Ascending aorta (tissue), 2 donors: ENCODE data around the gene DRC1. TPM values are rescaled to one million over a fixed set of nuclear protein-coding genes. Genes with fewer than 3 reads are reported as not detected.

ENCODE experiments used
- DNase-seq, 2 donors: peaks; one replicate each; pipeline ENCODE4 v3.0.0-alpha.2; 2019; ENCODE audit warnings: low spot score in 2 of 2
- H3K27ac ChIP-seq, 2 donors: fragments of 200-600 bp; sonication (generic); one replicate each; pipeline ENCODE4 v1.5.1; 2016 to 2017; ENCODE audit warnings: mild to moderate bottlenecking in 1 of 2
- H3K27me3 ChIP-seq: fragments of 200-600 bp; sonication (generic); one replicate; pipeline ENCODE4 v1.5.1; 2017
- H3K36me3 ChIP-seq, 2 donors: fragments of 200-600 bp; sonication (generic); one replicate each; pipeline ENCODE4 v1.5.1; 2016
- H3K4me1 ChIP-seq, 2 donors: fragments of 200-600 bp; sonication (generic); one replicate each; pipeline ENCODE4 v1.5.1; 2016 to 2017; ENCODE audit warnings: mild to moderate bottlenecking in 1 of 2
- H3K4me3 ChIP-seq, 2 donors: fragments of 200-600 bp; sonication (generic); one replicate each; pipeline ENCODE4 v1.5.1; 2016 to 2017; ENCODE audit warnings: mild to moderate bottlenecking in 1 of 2
- H3K9me3 ChIP-seq, 2 donors: fragments of 200-600 bp; sonication (generic); one replicate each; pipeline ENCODE4 v1.5.1; 2016
- intact Hi-C: fragments of 100-400 bp; cut with DNase I; formaldehyde crosslinking; loops from one replicate; pipeline ENCODE4 v1.15.1; 2023
- total RNA-seq: library from RNA; depleted of rRNA; stranded (reverse); fragments of >200 nt; gene quantifications from one replicate; pipeline ENCODE4 v1.1.0, GENCODE V29; 2016
- TF ChIP-seq, protein P1 (sequence below), 3 experiments: fragments of 200-600 bp in 2 of 3; fragments of 450-650 bp in 1 of 3; sonication (generic) in 2 of 3; IDR thresholded peaks; one replicate each; pipeline ENCODE4 v1.5.1; 2016 to 2019; ENCODE audit warnings: antibody characterized with exemption in 3 of 3, mild to moderate bottlenecking in 1 of 3, moderate library complexity in 1 of 3

Gene DRC1
- total RNA-seq, 1 donor from 2014 or later = not detected

DNA sequence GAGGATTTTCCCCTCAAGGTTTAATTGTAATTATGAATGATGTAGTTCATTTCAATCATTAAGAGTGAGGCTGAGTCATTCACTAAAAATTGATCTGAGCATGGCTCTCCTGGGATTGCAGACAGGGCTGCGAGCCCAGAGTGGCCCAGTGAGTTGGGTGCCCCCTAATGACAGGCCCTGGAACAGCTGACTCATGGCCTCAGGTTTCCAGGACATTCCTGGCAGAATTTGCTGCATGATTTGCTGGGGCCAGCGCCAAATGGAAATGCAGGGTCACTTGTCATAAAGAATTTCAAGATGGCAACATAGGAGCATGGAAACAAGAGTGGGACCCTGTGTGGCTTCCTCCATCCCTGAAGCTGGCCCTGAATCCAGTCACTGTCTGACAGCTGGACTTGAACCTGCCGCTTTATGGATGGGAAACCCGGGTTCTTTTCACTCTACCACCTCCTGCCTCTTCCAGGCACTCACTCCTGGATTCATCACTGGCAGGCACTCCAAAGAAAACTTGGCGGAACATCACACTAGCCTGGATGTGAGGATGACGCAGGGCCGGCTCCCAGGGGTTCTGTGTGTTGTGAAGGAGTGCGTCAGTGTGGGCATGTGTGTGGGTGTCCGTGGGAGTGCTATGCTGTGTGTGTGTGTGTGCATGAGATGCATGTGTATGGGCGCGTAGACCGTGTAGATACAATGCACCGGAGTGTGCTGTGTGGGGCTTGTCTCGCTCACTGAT, 61.0 kb downstream of the DRC1 start:
- no peaks in the 10 kb centered on the region for H3K36me3 ChIP-seq
- peak in 1 of 2 donors; percentile 56 for DNase-seq
- H3K9me3 ChIP-seq = no peaks in the 10 kb centered on the region
- intact Hi-C loops = no loop called here
- no peak overlapping the region for H3K27ac ChIP-seq
- TF ChIP-seq, protein P1, sequence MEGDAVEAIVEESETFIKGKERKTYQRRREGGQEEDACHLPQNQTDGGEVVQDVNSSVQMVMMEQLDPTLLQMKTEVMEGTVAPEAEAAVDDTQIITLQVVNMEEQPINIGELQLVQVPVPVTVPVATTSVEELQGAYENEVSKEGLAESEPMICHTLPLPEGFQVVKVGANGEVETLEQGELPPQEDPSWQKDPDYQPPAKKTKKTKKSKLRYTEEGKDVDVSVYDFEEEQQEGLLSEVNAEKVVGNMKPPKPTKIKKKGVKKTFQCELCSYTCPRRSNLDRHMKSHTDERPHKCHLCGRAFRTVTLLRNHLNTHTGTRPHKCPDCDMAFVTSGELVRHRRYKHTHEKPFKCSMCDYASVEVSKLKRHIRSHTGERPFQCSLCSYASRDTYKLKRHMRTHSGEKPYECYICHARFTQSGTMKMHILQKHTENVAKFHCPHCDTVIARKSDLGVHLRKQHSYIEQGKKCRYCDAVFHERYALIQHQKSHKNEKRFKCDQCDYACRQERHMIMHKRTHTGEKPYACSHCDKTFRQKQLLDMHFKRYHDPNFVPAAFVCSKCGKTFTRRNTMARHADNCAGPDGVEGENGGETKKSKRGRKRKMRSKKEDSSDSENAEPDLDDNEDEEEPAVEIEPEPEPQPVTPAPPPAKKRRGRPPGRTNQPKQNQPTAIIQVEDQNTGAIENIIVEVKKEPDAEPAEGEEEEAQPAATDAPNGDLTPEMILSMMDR (IDR thresholded peaks at IDR 0.05) = peak in 2 of 3 experiments; percentile 10 to 24
- no peaks in the 10 kb centered on the region for H3K4me1 ChIP-seq
- H3K4me3 ChIP-seq = no peak overlapping the region
- H3K27me3 ChIP-seq = no peaks in the 10 kb centered on the region

DNA sequence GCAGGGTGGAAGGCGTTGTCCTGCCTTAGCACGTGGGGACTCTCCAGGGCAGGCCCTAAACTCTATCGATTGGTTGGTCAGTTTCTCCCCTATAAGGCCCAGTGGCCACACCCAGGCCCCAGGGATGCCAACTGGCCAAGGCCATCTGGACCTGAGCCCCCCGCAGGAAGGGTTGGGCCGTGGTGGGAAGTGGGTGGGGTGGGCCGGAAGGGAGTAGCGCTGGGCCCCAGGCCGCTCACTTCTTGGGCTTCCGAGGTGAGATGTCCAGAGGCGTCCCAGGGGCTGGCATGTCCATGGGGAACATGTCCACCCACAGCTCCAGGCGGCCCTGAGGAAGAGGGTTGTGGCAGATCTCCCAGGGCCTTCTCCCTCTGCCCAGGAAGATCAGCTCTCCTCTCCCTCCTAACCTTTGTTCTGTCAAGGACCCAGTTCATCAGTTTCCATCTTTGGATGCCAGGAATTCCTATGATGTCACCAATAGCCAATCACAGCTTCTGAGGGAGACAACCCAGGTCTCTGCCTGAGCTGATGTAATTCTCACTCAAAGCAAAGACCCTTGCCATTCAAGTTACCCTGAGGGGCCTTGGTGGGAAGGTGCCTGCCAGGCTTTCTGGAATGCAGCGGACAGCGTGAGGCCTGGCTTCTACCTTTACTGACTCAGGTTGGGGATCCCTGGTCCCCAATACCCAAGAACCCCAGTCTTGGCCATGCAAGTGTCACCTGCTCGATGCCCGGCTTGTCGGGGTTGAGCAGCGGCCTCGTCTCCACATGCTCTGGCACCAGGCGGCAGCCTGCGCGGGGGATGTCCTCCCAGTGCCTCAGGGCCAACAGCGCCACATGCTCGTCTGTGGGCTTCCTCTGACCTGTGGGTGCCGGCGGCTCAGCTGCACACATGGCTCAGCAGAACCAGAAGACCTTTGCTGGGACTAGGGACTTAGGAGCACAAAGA, 61.8 kb downstream of the DRC1 start:
- Histone ChIP-seq H3K9me3 (no peaks in the 10 kb centered on the region), H3K4me3 (no peak overlapping the region), H3K27ac (no peak overlapping the region), H3K4me1 (no peaks in the 10 kb centered on the region), H3K27me3 (no peaks in the 10 kb centered on the region), H3K36me3 (no peaks in the 10 kb centered on the region)
- no peak for DNase-seq
- intact Hi-C loops = no loop called here
- TF ChIP-seq, protein P1 (IDR thresholded peaks at IDR 0.05) = no peak

DNA sequence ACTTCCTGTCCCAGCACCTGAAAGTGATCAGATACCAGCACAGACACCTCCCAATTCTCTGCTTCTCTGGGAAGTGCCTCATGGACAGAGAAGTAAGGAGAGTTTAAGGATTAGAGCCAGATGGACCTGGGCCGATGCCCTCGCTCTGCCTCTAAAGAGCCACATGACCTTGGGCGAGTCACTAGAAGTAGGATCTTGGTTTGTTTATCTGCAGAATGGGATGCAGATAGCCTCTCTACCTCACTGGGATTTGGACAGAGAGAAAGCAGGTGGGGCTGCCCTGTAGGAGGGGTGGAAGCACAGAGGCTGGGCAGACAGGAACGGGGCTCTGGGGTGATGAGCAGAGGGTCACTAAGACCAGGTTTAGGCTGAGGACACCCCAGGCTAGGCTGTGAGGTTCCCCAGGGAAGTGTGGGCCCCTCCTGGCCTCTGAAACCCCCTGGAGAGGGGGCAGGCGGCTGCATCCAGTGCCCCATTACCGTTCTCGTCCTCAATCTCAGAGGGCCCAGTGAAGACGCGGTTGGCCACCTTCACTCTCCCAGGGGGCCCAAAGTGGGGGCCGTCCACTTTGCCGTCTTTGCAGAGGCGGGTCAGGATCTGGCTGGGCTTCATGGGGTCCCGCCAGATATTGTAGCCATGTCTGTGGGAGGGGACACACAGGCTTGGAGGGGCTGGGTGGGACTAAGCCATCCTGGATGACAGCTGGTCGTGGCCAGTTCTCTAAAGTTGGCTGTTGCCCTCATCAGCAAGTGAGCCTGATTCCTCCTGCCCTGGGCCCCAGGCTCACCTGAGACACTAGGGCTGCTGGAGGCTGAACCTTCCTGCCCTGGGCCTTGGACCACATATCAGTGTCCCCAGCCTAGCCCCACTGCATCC, 62.9 kb downstream of the DRC1 start:
- H3K27me3 ChIP-seq = no peaks in the 10 kb centered on the region
- H3K4me1 ChIP-seq = no peaks in the 10 kb centered on the region
- H3K9me3 ChIP-seq = peaks cover 3% of the 10 kb centered on the region in 2 donors
- no peak for DNase-seq
- TF ChIP-seq, protein P1 (IDR thresholded peaks at IDR 0.05) = no peak
- intact Hi-C loops = no loop called here
- no peaks in the 10 kb centered on the region for H3K36me3 ChIP-seq
- H3K4me3 ChIP-seq = no peak overlapping the region
- H3K27ac ChIP-seq = no peak overlapping the region

DNA sequence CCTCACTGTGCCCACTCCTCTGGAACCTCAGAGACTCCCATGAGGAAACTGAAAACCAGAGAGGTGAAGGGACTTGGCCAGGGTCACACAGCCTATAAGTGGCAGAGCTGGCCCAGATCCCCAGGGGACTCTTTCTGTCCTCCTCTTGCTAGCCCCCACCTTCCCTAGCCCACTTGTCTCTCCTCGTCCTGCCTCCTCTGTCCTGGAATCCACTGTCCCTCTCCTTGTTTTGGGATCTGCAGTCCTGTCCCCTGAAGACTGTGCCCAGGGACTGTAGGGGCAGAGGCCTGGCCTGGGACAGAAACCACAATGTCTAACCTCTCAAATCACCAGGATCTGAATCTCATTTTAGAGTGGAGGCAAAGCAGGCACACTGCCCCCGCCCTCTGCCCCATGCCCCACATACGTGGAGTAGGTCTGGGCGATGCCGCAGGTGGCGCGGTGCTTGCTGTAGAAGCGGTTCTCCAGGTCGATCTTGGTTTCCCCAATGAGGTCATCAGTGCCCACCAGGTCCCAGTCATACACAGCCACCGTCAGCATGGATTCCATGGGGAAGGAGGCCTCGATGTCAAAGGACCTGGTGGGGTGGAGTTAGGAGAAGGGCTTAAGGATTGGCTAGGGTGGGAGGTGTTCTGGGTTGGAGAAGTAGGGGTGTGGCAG, 63.7 kb downstream of the DRC1 start:
- intact Hi-C loops = no loop called here
- Histone ChIP-seq H3K4me3 (no peak overlapping the region), H3K9me3 (peaks cover 3% of the 10 kb centered on the region in 2 donors), H3K4me1 (no peaks in the 10 kb centered on the region), H3K27ac (no peak overlapping the region), H3K36me3 (no peaks in the 10 kb centered on the region), H3K27me3 (no peaks in the 10 kb centered on the region)
- DNase-seq = no peak
- TF ChIP-seq, protein P1 (IDR thresholded peaks at IDR 0.05) = no peak

DNA sequence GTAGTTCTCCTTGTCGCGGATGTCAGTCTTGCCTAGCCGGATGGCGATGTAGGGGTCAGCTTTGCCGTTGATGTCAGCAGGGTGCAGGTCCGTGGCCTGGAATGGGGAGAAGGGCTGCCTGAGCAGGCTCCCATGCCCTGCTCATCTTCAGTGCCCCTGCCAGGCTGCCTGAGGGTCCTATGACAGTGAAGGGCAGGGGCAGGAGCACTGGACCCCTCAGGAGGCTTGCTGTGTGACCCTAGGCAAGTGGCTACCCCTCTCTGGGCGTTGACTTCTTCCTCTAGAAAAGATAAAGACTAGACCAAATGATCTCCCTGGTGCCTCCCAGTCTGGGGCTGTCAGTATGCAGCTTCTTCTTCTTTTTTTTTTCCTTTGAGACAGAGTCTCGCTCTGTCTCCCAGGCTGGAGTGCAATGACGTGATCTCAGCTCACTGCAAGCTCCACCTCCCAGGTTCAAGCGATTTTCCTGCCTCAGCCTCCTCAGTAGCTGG, 64.3 kb downstream of the DRC1 start:
- no peak for DNase-seq
- intact Hi-C loops = no loop called here
- no peak overlapping the region for H3K27ac ChIP-seq
- H3K4me1 ChIP-seq = no peaks in the 10 kb centered on the region
- no peaks in the 10 kb centered on the region for H3K36me3 ChIP-seq
- TF ChIP-seq, protein P1 (IDR thresholded peaks at IDR 0.05) = no peak
- H3K9me3 ChIP-seq = peaks cover 3% of the 10 kb centered on the region in 2 donors
- no peak overlapping the region for H3K4me3 ChIP-seq
- H3K27me3 ChIP-seq = no peaks in the 10 kb centered on the region
